Thyroid gland (tissue), 4 donors: ENCODE measurements around the gene F8A1. TPM values are rescaled to one million over a fixed set of nuclear protein-coding genes. Genes with fewer than 3 reads are reported as not detected.
A peak's percentile ranks its signal among the peaks of the same experiment; 100 is the strongest.
"Not testable (repeated sequence)": the region's sequence is repeated elsewhere in the genome, so short reads cannot be mapped to it uniquely, and the experiment has no call there.

ENCODE experiments used
- DNase-seq, 2 donors: peaks; one replicate each; pipeline ENCODE4 v3.0.0-alpha.2; 2019
- H3K27ac ChIP-seq, 3 donors: fragments of 200-600 bp; sonication (generic); 1 replicate in 2 of 3; 2 replicates in 1 of 3; pipeline ENCODE4 v1.5.1; 2016 to 2019; ENCODE audit warnings: mild to moderate bottlenecking in 1 of 3, moderate library complexity in 1 of 3
- H3K27me3 ChIP-seq: fragments of 200-600 bp; sonication (generic); one replicate; pipeline ENCODE4 v1.5.1; 2019
- H3K36me3 ChIP-seq, 2 donors: fragments of 200-600 bp; sonication (generic); one replicate each; pipeline ENCODE4 v1.5.1; 2016 to 2019
- H3K4me1 ChIP-seq, 2 donors: fragments of 200-600 bp; sonication (generic); one replicate each; pipeline ENCODE4 v1.5.1; 2017 to 2019
- H3K4me3 ChIP-seq, 3 donors: fragments of 200-600 bp; sonication (generic); replicated peaks in 1 of 3; 1 replicate in 2 of 3; 2 replicates in 1 of 3; pipeline ENCODE4 v1.5.1; 2016; ENCODE audit warnings: mild to moderate bottlenecking in 1 of 3
- H3K9me3 ChIP-seq: fragments of 200-600 bp; sonication (generic); one replicate; pipeline ENCODE4 v1.5.1; 2017
- CTCF ChIP-seq, 6 experiments: fragments of 200-600 bp in 3 of 6; fragments of 450-650 bp in 3 of 6; sonication (generic) in 3 of 6; IDR thresholded peaks; one replicate each; pipeline ENCODE4 v1.5.1; 2016 to 2019; ENCODE audit warnings: antibody characterized with exemption in 6 of 6, mild to moderate bottlenecking in 2 of 6, inconsistent platforms in 1 of 6, moderate library complexity in 1 of 6
- POLR2A ChIP-seq, 2 donors: fragments of 450-650 bp; IDR thresholded peaks; one replicate each; pipeline ENCODE4 v1.6.1; 2017; ENCODE audit warnings: antibody characterized with exemption in 2 of 2, mild to moderate bottlenecking in 2 of 2, moderate library complexity in 1 of 2
- WGBS, 2 donors: methylation state at CpG; one replicate each; pipeline ENCODE4 v1.1.5; 2017; 5-methylcytosine and 5-hydroxymethylcytosine counted together
- intact Hi-C: fragments of 100-400 bp; cut with DNase I; formaldehyde crosslinking; loops from one replicate; pipeline ENCODE4 v1.15.1; 2023
- microRNA counts, 2 donors: library from miRNA; unstranded; fragments of <30 nt; microRNA quantifications; one replicate each; lab custom pipeline; 2016 to 2017
- microRNA-seq: library from miRNA; unstranded; fragments of <30 nt; microRNA quantifications from one replicate; pipeline ENCODE4, GENCODE V29; 2016
- small RNA-seq: library from RNA; depleted of rRNA; stranded (forward); fragments of <200 nt; gene quantifications from one replicate; pipeline ENCODE3, GENCODE V24; 2016
- total RNA-seq, 4 donors: library from RNA; depleted of rRNA; stranded (reverse); fragments of >200 nt; gene quantifications; one replicate each; pipeline ENCODE4 v1.2.3, GENCODE V29; 2016

F8A1 gene
- total RNA-seq, 4 donors from 2014 or later: 1.1 to 34.3 (median 13.3) TPM; not detected in 1

GRCh38 chrX:154914052-154914451, 27.9 kb downstream of the F8A1 start:
- TF ChIP-seq CTCF (IDR thresholded peaks at IDR 0.05): no peak
- TF ChIP-seq POLR2A (IDR thresholded peaks at IDR 0.05): no peak

GRCh38 chrX:154918060-154918483, 31.9 kb downstream of the F8A1 start:
- H3K36me3 ChIP-seq: no peaks in the 10 kb centered on the region
- H3K27ac ChIP-seq: no peak overlapping the region
- WGBS, 2 donors: 14 to 15% methylated on average over 5 of the region's 5 CpGs
- no peaks in the 10 kb centered on the region for H3K27me3 ChIP-seq
- no peak overlapping the region for H3K4me3 ChIP-seq
- intact Hi-C loops: no loop called here
- no peaks in the 10 kb centered on the region for H3K4me1 ChIP-seq
- TF ChIP-seq CTCF (IDR thresholded peaks at IDR 0.05) (peak in 5 of 6 experiments; percentile 14 to 68 (median 54)), POLR2A (IDR thresholded peaks at IDR 0.05) (no peak)
- H3K9me3 ChIP-seq: no peaks in the 10 kb centered on the region
- peak; percentile 55 to 58 for DNase-seq

More at GRCh38 chrX:154914052-154914451, 27.9 kb downstream of the F8A1 start:
- Histone ChIP-seq H3K4me3 (no peak overlapping the region), H3K9me3 (peaks cover 3% of the 10 kb centered on the region), H3K4me1 (no peaks in the 10 kb centered on the region), H3K36me3 (no peaks in the 10 kb centered on the region), H3K27me3 (no peaks in the 10 kb centered on the region), H3K27ac (no peak overlapping the region)
- DNase-seq: no peak
- intact Hi-C loops: no loop called here
- WGBS, 2 donors: 86 to 100% methylated on average over 2 of the region's 2 CpGs

- H3K4me3 ChIP-seq, intact Hi-C loops, H3K27ac ChIP-seq, H3K4me1 ChIP-seq, H3K9me3 ChIP-seq, H3K27me3 ChIP-seq, DNase-seq, H3K36me3 ChIP-seq: not testable (repeated sequence)
- 89 to 94% methylated on average over 3 to 4 of the region's 5 CpGs for WGBS, 2 donors
Measured at GRCh38 chrX:154924771-154925170, 38.6 kb downstream of the F8A1 start.

MicroRNAs within 50 kb of the gene (microRNA counts, 767-probe panel; counts per million panel counts)
- microRNA hsa-miR-1184 (lab: Ali Mortazavi, UCI): 0 counts per million in 2 donors

Small RNA genes lying within 50 kb of the gene (microRNA-seq; reads per million reads assigned to microRNA genes)
- gene MIR1184-1: not detected

Small RNA genes lying within 50 kb of the gene (small RNA-seq; reads per million reads assigned to genes)
- gene MIR1184-1: not detected

Other genes starting within 250 kb of the F8A1 start
- gene CTAG2, start 232.8 kb upstream of the F8A1 start, total RNA-seq: not detected
- 10 to 100 TPM in 1 of 4 donors, 1 to 10 TPM in 3; 5.8 to 10.2 (median 8.1) TPM for gene GAB3, start 135.3 kb upstream of the F8A1 start, total RNA-seq
- 10 to 100 TPM; 33.8 to 41.5 (median 35.2) TPM for gene DKC1, start 123.5 kb upstream of the F8A1 start, total RNA-seq
- 10 to 100 TPM; 26.8 to 47.3 (median 28.8) TPM for gene MPP1, start 80.9 kb upstream of the F8A1 start, total RNA-seq
- not detected for gene SMIM9, start 51.7 kb upstream of the F8A1 start, total RNA-seq
- gene F8, start 136.4 kb downstream of the F8A1 start, total RNA-seq: 10 to 100 TPM; 17.3 to 43.1 (median 29.3) TPM
- 10 to 100 TPM; 50.7 to 78.5 (median 69.0) TPM for gene FUNDC2, start 140.5 kb downstream of the F8A1 start, total RNA-seq
- 10 to 100 TPM; 10.5 to 29.5 (median 21.8) TPM for gene CMC4, start 184.8 kb downstream of the F8A1 start, total RNA-seq
- 1 to 10 TPM in 1 of 4 donors, under 1 TPM in 3; 0.78 to 4.3 (median 0.92) TPM for gene MTCP1, start 184.8 kb downstream of the F8A1 start, total RNA-seq
- gene BRCC3, start 185.2 kb downstream of the F8A1 start, total RNA-seq: 10 to 100 TPM in 3 of 4 donors, 1 to 10 TPM in 1; 9.7 to 21.9 (median 18.0) TPM